Measurements from ENCODE around the gene PTPN6. TPM values are rescaled to one million over a fixed set of nuclear protein-coding genes. Genes with fewer than 3 reads are reported as not detected.

The PTPN6 gene
- total and polyA plus RNA-seq, 7 donors, result 1.3 to 7.6 (median 3.6) TPM

DNA sequence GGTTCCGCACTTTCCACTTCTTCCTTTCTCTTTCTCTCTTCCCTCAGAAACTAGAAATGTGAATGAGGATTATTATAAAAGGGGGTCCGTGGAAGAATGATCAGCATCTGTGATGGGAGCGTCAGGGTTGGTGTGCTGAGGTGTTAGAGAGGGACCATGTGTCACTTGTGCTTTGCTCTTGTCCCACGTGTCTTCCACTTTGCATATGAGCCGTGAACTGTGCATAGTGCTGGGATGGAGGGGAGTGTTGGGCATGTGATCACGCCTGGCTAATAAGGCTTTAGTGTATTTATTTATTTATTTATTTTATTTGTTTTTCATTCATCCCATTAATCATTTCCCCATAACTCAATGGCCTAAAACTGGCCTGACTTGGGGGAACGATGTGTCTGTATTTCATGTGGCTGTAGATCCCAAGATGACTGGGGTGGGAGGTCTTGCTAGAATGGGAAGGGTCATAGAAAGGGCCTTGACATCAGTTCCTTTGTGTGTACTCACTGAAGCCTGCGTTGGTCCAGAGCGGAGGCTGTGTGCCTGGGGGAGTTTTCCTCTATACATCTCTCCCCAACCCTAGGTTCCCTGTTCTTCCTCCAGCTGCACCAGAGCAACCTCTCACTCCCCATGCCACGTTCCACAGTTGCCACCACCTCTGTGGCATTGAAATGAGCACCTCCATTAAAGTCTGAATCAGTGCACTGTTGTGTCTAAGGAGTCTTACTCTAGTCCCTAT lies 28.0 kb upstream of the PTPN6 start:
- H3K27me3 ChIP-seq (ENCODE audit: insufficient read depth in 3 of 3, low read length in 2 of 3), result no peaks in the 10 kb centered on the region
- peaks cover 28% of the 10 kb centered on the region for H3K4me1 ChIP-seq
- no peak for DNase-seq
- intact Hi-C loops (cut with DNase I), result loop anchor here in 1 of 2 donors (5.0 kb wide), 1 partner anchor 39 kb away; no protein-coding TSS in a partner anchor
- no peak overlapping the region for H3K27ac ChIP-seq
- ATAC-seq, result no peak
- 79 to 82% (median 81%) methylated on average over 10 of the region's 10 CpGs for WGBS, 3 donors
- no peaks in the 10 kb centered on the region for H3K36me3 ChIP-seq (ENCODE audit: insufficient read depth in 1 of 2, low read depth in 1 of 2)
- no peak overlapping the region for H3K4me3 ChIP-seq
- TF ChIP-seq, protein P1, sequence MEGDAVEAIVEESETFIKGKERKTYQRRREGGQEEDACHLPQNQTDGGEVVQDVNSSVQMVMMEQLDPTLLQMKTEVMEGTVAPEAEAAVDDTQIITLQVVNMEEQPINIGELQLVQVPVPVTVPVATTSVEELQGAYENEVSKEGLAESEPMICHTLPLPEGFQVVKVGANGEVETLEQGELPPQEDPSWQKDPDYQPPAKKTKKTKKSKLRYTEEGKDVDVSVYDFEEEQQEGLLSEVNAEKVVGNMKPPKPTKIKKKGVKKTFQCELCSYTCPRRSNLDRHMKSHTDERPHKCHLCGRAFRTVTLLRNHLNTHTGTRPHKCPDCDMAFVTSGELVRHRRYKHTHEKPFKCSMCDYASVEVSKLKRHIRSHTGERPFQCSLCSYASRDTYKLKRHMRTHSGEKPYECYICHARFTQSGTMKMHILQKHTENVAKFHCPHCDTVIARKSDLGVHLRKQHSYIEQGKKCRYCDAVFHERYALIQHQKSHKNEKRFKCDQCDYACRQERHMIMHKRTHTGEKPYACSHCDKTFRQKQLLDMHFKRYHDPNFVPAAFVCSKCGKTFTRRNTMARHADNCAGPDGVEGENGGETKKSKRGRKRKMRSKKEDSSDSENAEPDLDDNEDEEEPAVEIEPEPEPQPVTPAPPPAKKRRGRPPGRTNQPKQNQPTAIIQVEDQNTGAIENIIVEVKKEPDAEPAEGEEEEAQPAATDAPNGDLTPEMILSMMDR (IDR thresholded peaks at IDR 0.05), result no peak
- no peaks in the 10 kb centered on the region for H3K9me3 ChIP-seq

DNA sequence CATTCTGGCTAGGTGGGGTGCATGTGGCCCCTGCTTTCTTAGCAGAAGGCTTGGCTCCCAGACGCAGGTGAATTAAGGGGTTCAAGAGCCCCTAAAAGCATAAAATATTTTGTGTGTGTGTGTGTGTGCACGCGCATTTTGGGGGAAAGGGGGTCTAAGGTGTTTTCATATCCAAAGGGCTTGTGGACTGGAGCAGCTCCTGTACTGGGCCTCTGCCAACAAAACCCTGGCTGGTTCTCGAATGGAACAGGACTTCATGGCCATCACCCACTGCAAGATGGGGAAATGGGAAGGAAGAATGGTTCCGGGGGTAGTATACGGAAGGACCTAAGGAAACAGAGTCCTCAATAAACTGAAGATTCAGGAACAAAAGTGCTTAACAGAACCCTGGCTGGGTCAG lies 27.3 kb upstream of the PTPN6 start:
- Histone ChIP-seq H3K4me1 (peaks cover 28% of the 10 kb centered on the region), H3K27me3 (ENCODE audit: insufficient read depth in 3 of 3, low read length in 2 of 3) (no peaks in the 10 kb centered on the region), H3K27ac (no peak overlapping the region), H3K9me3 (no peaks in the 10 kb centered on the region), H3K4me3 (no peak overlapping the region), H3K36me3 (ENCODE audit: insufficient read depth in 1 of 2, low read depth in 1 of 2) (no peaks in the 10 kb centered on the region)
- TF ChIP-seq, protein P1 (IDR thresholded peaks at IDR 0.05), result no peak
- no peak for DNase-seq
- ATAC-seq, result no peak
- WGBS, 3 donors, result 42 to 60% (median 43%) methylated on average over 6 of the region's 6 CpGs
- intact Hi-C loops (cut with DNase I), result loop anchor here (1.0 to 5.0 kb wide), 2 partner anchors 38 to 40 kb away; no protein-coding TSS in a partner anchor

DNA sequence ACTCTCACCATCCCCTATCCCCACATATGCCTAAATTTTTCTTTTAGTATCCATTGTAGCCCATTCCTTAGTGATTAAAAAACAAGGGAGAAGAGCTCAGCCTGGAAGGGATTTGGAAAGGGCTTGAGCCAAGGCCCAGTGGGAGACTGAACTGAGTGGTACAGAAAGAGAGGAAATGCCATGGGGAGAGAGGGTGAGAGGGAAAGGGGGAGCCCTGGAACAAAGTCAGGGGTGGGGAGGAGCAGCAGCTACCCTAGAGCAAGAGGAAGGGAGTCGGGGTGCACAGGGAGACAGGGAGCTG lies 26.0 kb upstream of the PTPN6 start:
- H3K4me3 ChIP-seq, result peak overlapping the region; percentile 85
- 8 to 50% (median 19%) methylated on average over 1 of the region's 1 CpG for WGBS, 3 donors
- intact Hi-C loops (cut with DNase I), result no loop called here
- peaks cover 41% of the 10 kb centered on the region for H3K4me1 ChIP-seq
- H3K9me3 ChIP-seq, result no peaks in the 10 kb centered on the region
- no peaks in the 10 kb centered on the region for H3K27me3 ChIP-seq (ENCODE audit: insufficient read depth in 3 of 3, low read length in 2 of 3)
- TF ChIP-seq, protein P1 (IDR thresholded peaks at IDR 0.05), result no peak
- ATAC-seq (peak in 1 of 4 donors; percentile 1), DNase-seq (no peak)
- no peaks in the 10 kb centered on the region for H3K36me3 ChIP-seq (ENCODE audit: insufficient read depth in 1 of 2, low read depth in 1 of 2)
- H3K27ac ChIP-seq, result peak overlapping the region; percentile 84

DNA sequence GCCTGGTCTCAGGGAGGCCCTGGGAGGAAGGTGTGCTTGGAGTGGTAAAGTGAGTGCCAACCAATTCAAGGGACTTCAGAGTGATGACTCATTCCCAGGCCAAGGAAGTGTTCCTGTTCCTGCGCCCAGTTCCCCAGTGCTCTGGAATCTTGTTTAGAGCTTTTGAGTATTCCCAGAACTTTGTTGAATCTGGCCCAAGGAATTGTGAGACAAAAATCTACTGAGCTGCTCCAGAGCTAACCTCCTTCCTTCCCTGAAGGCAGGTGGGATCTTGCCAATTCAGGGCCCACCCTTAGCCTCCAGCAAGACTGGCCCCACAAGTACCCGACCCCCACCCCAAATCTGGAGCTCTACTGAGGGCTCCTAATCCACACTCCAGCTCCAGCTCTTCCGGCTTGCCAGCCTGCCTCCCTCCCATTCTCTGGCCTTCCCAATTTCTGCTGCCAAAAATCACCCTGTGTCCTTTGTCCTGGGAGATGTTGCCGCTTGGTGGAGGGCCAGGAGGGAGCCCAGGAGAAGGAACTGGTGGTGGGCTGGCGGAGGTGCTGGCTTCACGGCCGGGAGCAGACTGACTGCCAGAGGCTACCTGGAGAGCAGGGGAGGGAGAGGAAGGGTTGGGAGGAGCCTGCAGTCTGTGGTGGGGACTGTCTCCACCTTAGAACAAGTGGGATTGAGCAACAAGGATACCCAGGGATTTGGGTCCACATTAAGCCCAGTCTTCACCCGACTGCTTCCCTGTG lies 25.4 kb upstream of the PTPN6 start:
- no peaks in the 10 kb centered on the region for H3K27me3 ChIP-seq (ENCODE audit: insufficient read depth in 3 of 3, low read length in 2 of 3)
- intact Hi-C loops (cut with DNase I), result no loop called here
- peaks cover 41% of the 10 kb centered on the region for H3K4me1 ChIP-seq
- DNase-seq, result peak; percentile 68 to 81
- 23 to 29% (median 23%) methylated on average over 8 of the region's 8 CpGs for WGBS, 3 donors
- peak overlapping the region; percentile 84 for H3K27ac ChIP-seq
- peak; percentile 50 to 68 (median 62) for ATAC-seq
- no peaks in the 10 kb centered on the region for H3K9me3 ChIP-seq
- TF ChIP-seq, protein P1 (IDR thresholded peaks at IDR 0.05), result no peak
- H3K36me3 ChIP-seq (ENCODE audit: insufficient read depth in 1 of 2, low read depth in 1 of 2), result no peaks in the 10 kb centered on the region
- H3K4me3 ChIP-seq, result peak overlapping the region; percentile 85
